Left ventricle myocardium inferior (tissue), 1 donor: ENCODE results near the gene NEUROD4. TPM values are rescaled to one million over a fixed set of nuclear protein-coding genes. Genes with fewer than 3 reads are reported as not detected.

Source experiments
- DNase-seq: peaks from one replicate; pipeline ENCODE4 v3.0.0-alpha.2; 2020
- H3K27ac ChIP-seq: fragments of 200-600 bp; replicated peaks from 2 replicates; pipeline ENCODE4 v1.8.0; 2021
- H3K27me3 ChIP-seq: fragments of 200-600 bp; 2 replicates; pipeline ENCODE4 v1.8.0; 2021; ENCODE audit warnings: low read depth
- H3K36me3 ChIP-seq: fragments of 200-600 bp; 2 replicates; pipeline ENCODE4 v1.8.0; 2021
- H3K4me1 ChIP-seq: fragments of 200-600 bp; 2 replicates; pipeline ENCODE4 v1.8.0; 2021
- H3K4me3 ChIP-seq: fragments of 200-600 bp; 2 replicates; pipeline ENCODE4 v1.8.0; 2021; ENCODE audit warnings: mild to moderate bottlenecking, moderate library complexity
- H3K9me3 ChIP-seq: fragments of 200-600 bp; replicated peaks from 2 replicates; pipeline ENCODE4 v1.8.0; 2021
- CTCF ChIP-seq: fragments of 200-600 bp; IDR thresholded peaks from 2 replicates; pipeline ENCODE4 v1.8.0; 2021; ENCODE audit warnings: antibody characterized with exemption, mild to moderate bottlenecking, borderline replicate concordance
- intact Hi-C: fragments of 100-400 bp; cut with micrococcal nuclease; formaldehyde crosslinking; loops from one replicate; pipeline ENCODE4 v1.11.0; 2022
- long read RNA-seq: library from polyadenylated mRNA; unstranded; transcript quantifications from one replicate; pipeline ENCODE4 v2.0.0, GENCODE V29; 2021
- total RNA-seq: library from RNA; stranded (reverse); fragmentation: NEBNext Ultra II Directional; extraction: Animal tissue kit (Norgen Biotek cat#: 25700); gene quantifications from one replicate; pipeline ENCODE4 v1.2.1, GENCODE V29; 2021
- donor health status: DM: no; HTN: yes; CAD: no; lungs with severe emphysema.

Gene NEUROD4
- total RNA-seq = not detected
- long read RNA-seq = 0 reads

GRCh38 chr12:55019784-55020183, at the start of gene NEUROD4:
NEUROD4 (plus strand) TSS chr12:55019974; CDS start chr12:55026440, 6,466 bp downstream.
- intact Hi-C loops = no loop called here
- H3K36me3 ChIP-seq = no peaks in the 10 kb centered on the region
- H3K4me3 ChIP-seq = no peak within 1 kb of the TSS
- H3K4me1 ChIP-seq = no peaks in the 10 kb centered on the region
- H3K9me3 ChIP-seq = no peaks in the 10 kb centered on the region
- peaks cover 65% of the 10 kb centered on the region for H3K27me3 ChIP-seq
- peak; percentile 19 for DNase-seq
- H3K27ac ChIP-seq = no peak within 1 kb of the TSS
- no peak for TF ChIP-seq CTCF

- intact Hi-C loops = no loop called here
- TF ChIP-seq CTCF = no peak
- Histone ChIP-seq H3K4me3 (no peak overlapping the region), H3K9me3 (no peaks in the 10 kb centered on the region), H3K36me3 (no peaks in the 10 kb centered on the region), H3K4me1 (peaks cover 8% of the 10 kb centered on the region), H3K27ac (no peak overlapping the region), H3K27me3 (peaks cover 23% of the 10 kb centered on the region)
- DNase-seq = no peak
Observed at GRCh38 chr12:54970741-54971140, 49.0 kb upstream of the NEUROD4 start.

- intact Hi-C loops = no loop called here
- TF ChIP-seq CTCF = no peak
- peaks cover 27% of the 10 kb centered on the region for H3K27me3 ChIP-seq
- DNase-seq = no peak
- no peak overlapping the region for H3K4me3 ChIP-seq
- H3K36me3 ChIP-seq = no peaks in the 10 kb centered on the region
- H3K4me1 ChIP-seq = peaks cover 8% of the 10 kb centered on the region
- H3K27ac ChIP-seq = peak overlapping the region; percentile 28
- no peaks in the 10 kb centered on the region for H3K9me3 ChIP-seq
Observed at GRCh38 chr12:54973556-54973955, 46.2 kb upstream of the NEUROD4 start.

GRCh38 chr12:54974279-54974678, 45.5 kb upstream of the NEUROD4 start:
- DNase-seq = no peak
- intact Hi-C loops = no loop called here

GRCh38 chr12:54975272-54975671, 44.5 kb upstream of the NEUROD4 start:
- Histone ChIP-seq H3K9me3 (no peaks in the 10 kb centered on the region), H3K27ac (no peak overlapping the region), H3K36me3 (no peaks in the 10 kb centered on the region), H3K4me1 (peaks cover 8% of the 10 kb centered on the region), H3K4me3 (no peak overlapping the region), H3K27me3 (peaks cover 31% of the 10 kb centered on the region)
- TF ChIP-seq CTCF = no peak
- intact Hi-C loops = no loop called here
- no peak for DNase-seq

More at GRCh38 chr12:54974279-54974678, 45.5 kb upstream of the NEUROD4 start:
- Histone ChIP-seq H3K9me3 (no peaks in the 10 kb centered on the region), H3K27ac (peak overlapping the region; percentile 28), H3K27me3 (peaks cover 31% of the 10 kb centered on the region), H3K4me3 (no peak overlapping the region), H3K4me1 (peaks cover 8% of the 10 kb centered on the region), H3K36me3 (no peaks in the 10 kb centered on the region)
- no peak for TF ChIP-seq CTCF
